WTC11 (cell line): ENCODE data around the gene LUC7L. TPM values are rescaled to one million over a fixed set of nuclear protein-coding genes. Genes with fewer than 3 reads are reported as not detected.

Experiments
- ATAC-seq: fragments of 200-7000 bp; cut with Tn5 transposase; 2 replicates; pipeline ENCODE4 v1.10.0; 2021; ENCODE audit warnings: mild to moderate bottlenecking, moderate library complexity
- CTCF ChIA-PET: fragments of 300-600 bp; sonication (Branson Sonifier 250); formaldehyde crosslinking; loops from one replicate; lab custom pipeline; 2021; ENCODE audit warnings: antibody characterized with exemption; lab: Charles Lee
- POLR2A ChIA-PET: fragments of 350-600 bp; sonication (Branson Sonifier 250); formaldehyde crosslinking; loops from one replicate; lab custom pipeline; 2021; ENCODE audit warnings: antibody characterized with exemption; lab: Charles Lee
- DNase-seq: peaks from one replicate; pipeline ENCODE4 v3.0.0; 2021; ENCODE audit warnings: low spot score
- H3K27ac Mint-ChIP-seq: 2 replicates; pipeline ENCODE4 v1.8.0; 2021; ENCODE audit warnings: mixed read lengths
- H3K27me3 Mint-ChIP-seq: 2 replicates; pipeline ENCODE4 v1.8.0; 2021; ENCODE audit warnings: low read depth, mild to moderate bottlenecking, moderate library complexity, mixed read lengths
- H3K36me3 Mint-ChIP-seq: 2 replicates; pipeline ENCODE4 v1.8.0; 2021; ENCODE audit warnings: mixed read lengths
- H3K4me1 Mint-ChIP-seq: 2 replicates; pipeline ENCODE4 v1.8.0; 2022; ENCODE audit warnings: mixed read lengths
- H3K4me3 Mint-ChIP-seq: 2 replicates; pipeline ENCODE4 v1.8.0; 2021; ENCODE audit warnings: mild to moderate bottlenecking, moderate library complexity, mixed read lengths
- H3K9me3 Mint-ChIP-seq: 2 replicates; pipeline ENCODE4 v1.8.0; 2021; ENCODE audit warnings: mixed read lengths
- CBFB ChIP-seq: sonication (generic); formaldehyde crosslinking; IDR thresholded peaks from 2 replicates; pipeline ENCODE4 v1.8.1; 2022; ENCODE audit warnings: mild to moderate bottlenecking, low read depth, missing genetic modification reagents
- CREM ChIP-seq: sonication (generic); formaldehyde crosslinking; IDR thresholded peaks from 2 replicates; pipeline ENCODE4 v1.8.1; 2022; ENCODE audit warnings: mild to moderate bottlenecking, missing genetic modification reagents, moderate library complexity
- JAZF1 ChIP-seq: fragments of 250-450 bp; sonication (Bioruptor Pico); IDR thresholded peaks from 2 replicates; pipeline ENCODE4 v1.9.0; 2021; ENCODE audit warnings: moderate library complexity, mild to moderate bottlenecking, inconsistent platforms
- MXD4 ChIP-seq: fragments of 250-450 bp; sonication (Bioruptor Pico); IDR thresholded peaks from 2 replicates; pipeline ENCODE4 v1.8.0; 2021; ENCODE audit warnings: mild to moderate bottlenecking, moderate library complexity, borderline replicate concordance
- MYBL2 ChIP-seq: sonication (generic); formaldehyde crosslinking; IDR thresholded peaks from 2 replicates; pipeline ENCODE4 v1.8.1; 2023; ENCODE audit warnings: mild to moderate bottlenecking, moderate library complexity, missing genetic modification reagents
- NFE2L1 ChIP-seq: sonication (generic); formaldehyde crosslinking; IDR thresholded peaks from 2 replicates; pipeline ENCODE4 v1.8.1; 2023; ENCODE audit warnings: missing genetic modification reagents
- OVOL2 ChIP-seq: fragments of 250-450 bp; sonication (Bioruptor Pico); IDR thresholded peaks from 2 replicates; pipeline ENCODE4 v1.9.0; 2021; ENCODE audit warnings: mild to moderate bottlenecking, borderline replicate concordance
- PRRX2 ChIP-seq: fragments of 250-450 bp; sonication (Bioruptor Pico); IDR thresholded peaks from 2 replicates; pipeline ENCODE4 v1.8.0; 2021; ENCODE audit warnings: mild to moderate bottlenecking
- SOX15 ChIP-seq: fragments of 250-450 bp; sonication (Bioruptor Pico); IDR thresholded peaks from 2 replicates; pipeline ENCODE4 v1.9.0; 2021; ENCODE audit warnings: mild to moderate bottlenecking
- SP1 ChIP-seq: sonication (generic); formaldehyde crosslinking; conservative IDR thresholded peaks from 2 replicates; pipeline ENCODE4 v1.8.1; 2022; ENCODE audit warnings: missing genetic modification reagents
- TCF7 ChIP-seq: sonication (generic); formaldehyde crosslinking; IDR thresholded peaks from 2 replicates; pipeline ENCODE4 v1.8.0; 2022; ENCODE audit warnings: mild to moderate bottlenecking, low read depth, missing genetic modification reagents, moderate library complexity
- TEAD4 ChIP-seq: sonication (generic); formaldehyde crosslinking; IDR thresholded peaks from 2 replicates; pipeline ENCODE4 v1.8.0; 2022; ENCODE audit warnings: mild to moderate bottlenecking, missing genetic modification reagents
- ZNF121 ChIP-seq: sonication (generic); formaldehyde crosslinking; IDR thresholded peaks from 2 replicates; pipeline ENCODE4 v1.8.0; 2023; ENCODE audit warnings: missing genetic modification reagents
- ZNF423 ChIP-seq: fragments of 250-450 bp; sonication (Bioruptor Pico); IDR thresholded peaks from 2 replicates; pipeline ENCODE4 v2.1.2; 2022; ENCODE audit warnings: mild to moderate bottlenecking, moderate library complexity
- ZNF671 ChIP-seq: fragments of 250-450 bp; sonication (Bioruptor Pico); IDR thresholded peaks from 2 replicates; pipeline ENCODE4 v1.8.0; 2021; ENCODE audit warnings: mild to moderate bottlenecking
- total RNA-seq: library from RNA; stranded (reverse); gene quantifications from 3 replicates; pipeline ENCODE4 v1.2.3, GENCODE V29; 2021
- TF ChIP-seq, protein P1 (sequence below): fragments of 250-450 bp; sonication (Bioruptor Pico); IDR thresholded peaks from 2 replicates; pipeline ENCODE4 v2.1.2; 2022; ENCODE audit warnings: mild to moderate bottlenecking, moderate library complexity
- TF ChIP-seq, protein P2 (sequence below): sonication (generic); formaldehyde crosslinking; IDR thresholded peaks from 2 replicates; pipeline ENCODE4 v1.8.1; 2022; ENCODE audit warnings: mild to moderate bottlenecking, missing genetic modification reagents, moderate library complexity, borderline replicate concordance
- TF ChIP-seq, protein P3 (sequence below): sonication (generic); formaldehyde crosslinking; IDR thresholded peaks from 2 replicates; pipeline ENCODE4 v1.8.1; 2022; ENCODE audit warnings: low read depth, mild to moderate bottlenecking, moderate library complexity, missing genetic modification reagents, borderline replicate concordance
- TF ChIP-seq, protein P4 (sequence below): sonication (generic); formaldehyde crosslinking; IDR thresholded peaks from 2 replicates; pipeline ENCODE4 v1.8.0; 2022; ENCODE audit warnings: mild to moderate bottlenecking, missing genetic modification reagents
- TF ChIP-seq, protein P5 (sequence below): fragments of 250-450 bp; sonication (Bioruptor Pico); IDR thresholded peaks from 2 replicates; pipeline ENCODE4 v1.9.0; 2021; ENCODE audit warnings: mild to moderate bottlenecking, borderline replicate concordance
- TF ChIP-seq, protein P6 (sequence below): sonication (generic); formaldehyde crosslinking; IDR thresholded peaks from 2 replicates; pipeline ENCODE4 v1.8.1; 2023; ENCODE audit warnings: mild to moderate bottlenecking, missing genetic modification reagents, borderline replicate concordance

The LUC7L gene
- total RNA-seq, 1 experiment from 2014 or later, result 111 TPM

DNA sequence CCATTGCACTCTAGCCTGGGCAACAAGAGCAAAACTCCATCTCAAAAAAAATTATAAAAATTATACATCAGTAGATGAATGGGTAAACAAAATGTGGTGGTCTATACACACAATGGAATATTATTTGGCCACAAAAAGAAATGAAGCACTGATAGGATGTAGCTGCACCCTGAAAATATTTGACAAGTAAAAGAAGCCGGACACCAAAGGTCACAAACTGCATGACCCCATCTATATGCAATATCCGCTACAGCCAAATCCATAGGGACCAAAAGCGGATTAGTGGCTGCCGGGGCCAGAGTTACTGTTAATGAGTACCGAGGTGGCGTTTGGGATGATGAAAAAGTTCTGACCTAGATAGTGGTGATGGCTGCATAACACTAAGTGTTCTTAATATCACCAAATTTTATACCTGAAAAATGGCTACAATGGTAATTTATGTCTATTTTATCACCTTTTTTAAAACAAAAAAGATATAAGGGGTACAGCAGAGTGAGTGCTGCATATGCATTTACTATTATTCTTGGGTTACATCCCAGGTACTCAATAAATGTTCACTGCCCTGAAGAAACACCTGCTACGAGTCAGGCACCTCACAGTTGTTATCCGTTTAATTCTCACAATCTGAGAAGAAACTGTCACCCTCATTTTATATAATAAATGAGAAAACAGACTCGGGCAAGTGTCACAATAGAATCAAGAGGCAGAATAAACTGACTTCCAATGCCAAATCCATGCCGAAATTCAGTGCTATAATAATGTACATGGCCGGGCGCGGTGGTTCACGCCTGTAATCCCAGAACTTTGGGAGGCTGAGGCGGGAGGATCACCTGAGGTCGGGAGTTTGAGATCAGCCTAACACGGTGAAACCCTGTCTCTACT lies 49.8 kb downstream of the LUC7L start:
- Mint-ChIP-seq H3K4me3 (peak overlapping the region; percentile 56), H3K9me3 (no peaks in the 10 kb centered on the region), H3K4me1 (peaks cover 9% of the 10 kb centered on the region), H3K27me3 (peaks cover 58% of the 10 kb centered on the region), H3K27ac (no peak overlapping the region)
- POLR2A ChIA-PET, result no interaction called here
- DNase-seq, result no peak
- ATAC-seq, result no peak
- TF ChIP-seq PRRX2 (no peak), MXD4 (CRISPR knock-in tag) (no peak), CBFB (CRISPR knock-in tag) (no peak), NFE2L1 (CRISPR knock-in tag) (no peak), SOX15 (CRISPR knock-in tag) (no peak), OVOL2 (CRISPR knock-in tag) (no peak)
- TF ChIP-seq, protein P1, sequence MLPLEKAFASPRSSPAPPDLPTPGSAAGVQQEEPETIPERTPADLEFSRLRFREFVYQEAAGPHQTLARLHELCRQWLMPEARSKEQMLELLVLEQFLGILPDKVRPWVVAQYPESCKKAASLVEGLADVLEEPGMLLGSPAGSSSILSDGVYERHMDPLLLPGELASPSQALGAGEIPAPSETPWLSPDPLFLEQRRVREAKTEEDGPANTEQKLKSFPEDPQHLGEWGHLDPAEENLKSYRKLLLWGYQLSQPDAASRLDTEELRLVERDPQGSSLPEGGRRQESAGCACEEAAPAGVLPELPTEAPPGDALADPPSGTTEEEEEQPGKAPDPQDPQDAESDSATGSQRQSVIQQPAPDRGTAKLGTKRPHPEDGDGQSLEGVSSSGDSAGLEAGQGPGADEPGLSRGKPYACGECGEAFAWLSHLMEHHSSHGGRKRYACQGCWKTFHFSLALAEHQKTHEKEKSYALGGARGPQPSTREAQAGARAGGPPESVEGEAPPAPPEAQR (CRISPR knock-in tag), result no peak
- TF ChIP-seq, protein P2, sequence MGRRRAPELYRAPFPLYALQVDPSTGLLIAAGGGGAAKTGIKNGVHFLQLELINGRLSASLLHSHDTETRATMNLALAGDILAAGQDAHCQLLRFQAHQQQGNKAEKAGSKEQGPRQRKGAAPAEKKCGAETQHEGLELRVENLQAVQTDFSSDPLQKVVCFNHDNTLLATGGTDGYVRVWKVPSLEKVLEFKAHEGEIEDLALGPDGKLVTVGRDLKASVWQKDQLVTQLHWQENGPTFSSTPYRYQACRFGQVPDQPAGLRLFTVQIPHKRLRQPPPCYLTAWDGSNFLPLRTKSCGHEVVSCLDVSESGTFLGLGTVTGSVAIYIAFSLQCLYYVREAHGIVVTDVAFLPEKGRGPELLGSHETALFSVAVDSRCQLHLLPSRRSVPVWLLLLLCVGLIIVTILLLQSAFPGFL, result no peak
- TF ChIP-seq, protein P3, sequence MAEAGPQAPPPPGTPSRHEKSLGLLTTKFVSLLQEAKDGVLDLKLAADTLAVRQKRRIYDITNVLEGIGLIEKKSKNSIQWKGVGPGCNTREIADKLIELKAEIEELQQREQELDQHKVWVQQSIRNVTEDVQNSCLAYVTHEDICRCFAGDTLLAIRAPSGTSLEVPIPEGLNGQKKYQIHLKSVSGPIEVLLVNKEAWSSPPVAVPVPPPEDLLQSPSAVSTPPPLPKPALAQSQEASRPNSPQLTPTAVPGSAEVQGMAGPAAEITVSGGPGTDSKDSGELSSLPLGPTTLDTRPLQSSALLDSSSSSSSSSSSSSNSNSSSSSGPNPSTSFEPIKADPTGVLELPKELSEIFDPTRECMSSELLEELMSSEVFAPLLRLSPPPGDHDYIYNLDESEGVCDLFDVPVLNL, result no peak
- TF ChIP-seq, protein P4, sequence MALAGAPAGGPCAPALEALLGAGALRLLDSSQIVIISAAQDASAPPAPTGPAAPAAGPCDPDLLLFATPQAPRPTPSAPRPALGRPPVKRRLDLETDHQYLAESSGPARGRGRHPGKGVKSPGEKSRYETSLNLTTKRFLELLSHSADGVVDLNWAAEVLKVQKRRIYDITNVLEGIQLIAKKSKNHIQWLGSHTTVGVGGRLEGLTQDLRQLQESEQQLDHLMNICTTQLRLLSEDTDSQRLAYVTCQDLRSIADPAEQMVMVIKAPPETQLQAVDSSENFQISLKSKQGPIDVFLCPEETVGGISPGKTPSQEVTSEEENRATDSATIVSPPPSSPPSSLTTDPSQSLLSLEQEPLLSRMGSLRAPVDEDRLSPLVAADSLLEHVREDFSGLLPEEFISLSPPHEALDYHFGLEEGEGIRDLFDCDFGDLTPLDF (CRISPR knock-in tag), result no peak
- TF ChIP-seq, protein P5, sequence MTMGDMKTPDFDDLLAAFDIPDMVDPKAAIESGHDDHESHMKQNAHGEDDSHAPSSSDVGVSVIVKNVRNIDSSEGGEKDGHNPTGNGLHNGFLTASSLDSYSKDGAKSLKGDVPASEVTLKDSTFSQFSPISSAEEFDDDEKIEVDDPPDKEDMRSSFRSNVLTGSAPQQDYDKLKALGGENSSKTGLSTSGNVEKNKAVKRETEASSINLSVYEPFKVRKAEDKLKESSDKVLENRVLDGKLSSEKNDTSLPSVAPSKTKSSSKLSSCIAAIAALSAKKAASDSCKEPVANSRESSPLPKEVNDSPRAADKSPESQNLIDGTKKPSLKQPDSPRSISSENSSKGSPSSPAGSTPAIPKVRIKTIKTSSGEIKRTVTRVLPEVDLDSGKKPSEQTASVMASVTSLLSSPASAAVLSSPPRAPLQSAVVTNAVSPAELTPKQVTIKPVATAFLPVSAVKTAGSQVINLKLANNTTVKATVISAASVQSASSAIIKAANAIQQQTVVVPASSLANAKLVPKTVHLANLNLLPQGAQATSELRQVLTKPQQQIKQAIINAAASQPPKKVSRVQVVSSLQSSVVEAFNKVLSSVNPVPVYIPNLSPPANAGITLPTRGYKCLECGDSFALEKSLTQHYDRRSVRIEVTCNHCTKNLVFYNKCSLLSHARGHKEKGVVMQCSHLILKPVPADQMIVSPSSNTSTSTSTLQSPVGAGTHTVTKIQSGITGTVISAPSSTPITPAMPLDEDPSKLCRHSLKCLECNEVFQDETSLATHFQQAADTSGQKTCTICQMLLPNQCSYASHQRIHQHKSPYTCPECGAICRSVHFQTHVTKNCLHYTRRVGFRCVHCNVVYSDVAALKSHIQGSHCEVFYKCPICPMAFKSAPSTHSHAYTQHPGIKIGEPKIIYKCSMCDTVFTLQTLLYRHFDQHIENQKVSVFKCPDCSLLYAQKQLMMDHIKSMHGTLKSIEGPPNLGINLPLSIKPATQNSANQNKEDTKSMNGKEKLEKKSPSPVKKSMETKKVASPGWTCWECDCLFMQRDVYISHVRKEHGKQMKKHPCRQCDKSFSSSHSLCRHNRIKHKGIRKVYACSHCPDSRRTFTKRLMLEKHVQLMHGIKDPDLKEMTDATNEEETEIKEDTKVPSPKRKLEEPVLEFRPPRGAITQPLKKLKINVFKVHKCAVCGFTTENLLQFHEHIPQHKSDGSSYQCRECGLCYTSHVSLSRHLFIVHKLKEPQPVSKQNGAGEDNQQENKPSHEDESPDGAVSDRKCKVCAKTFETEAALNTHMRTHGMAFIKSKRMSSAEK (CRISPR knock-in tag), result no peak
- TF ChIP-seq, all 79 proteins: peak for 0
- no peaks in the 10 kb centered on the region for H3K36me3 Mint-ChIP-seq
- CTCF ChIA-PET, result interaction anchor here (1.0 to 4.8 kb wide), 11 partner anchors 11 to 114 kb away, joined by 3 to 50 read pairs (median 8); partner anchors contain the start of genes HBM, NPRL3 and RHBDF1

DNA sequence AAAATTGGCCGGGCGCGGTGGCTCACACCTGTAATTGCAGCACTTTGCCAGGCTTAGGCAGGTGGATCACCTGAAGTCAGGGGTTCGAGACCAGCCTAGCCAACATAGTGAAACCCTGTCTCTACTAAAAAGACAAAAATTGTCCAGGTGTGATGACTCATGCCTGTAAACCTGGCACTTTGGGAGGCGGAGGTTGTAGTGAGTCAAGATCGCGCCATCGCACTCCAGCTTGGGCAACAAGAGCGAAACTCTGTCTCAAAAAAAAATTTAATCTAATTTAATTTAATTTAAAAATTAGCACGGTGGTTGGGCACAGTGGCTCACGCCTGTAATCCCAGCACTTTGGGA lies 50.6 kb downstream of the LUC7L start:
- POLR2A ChIA-PET, result no interaction called here
- TF ChIP-seq ZNF121 (CRISPR knock-in tag) (no peak), ZNF423 (no peak), CREM (CRISPR knock-in tag) (no peak), MYBL2 (no peak), SP1 (CRISPR knock-in tag) (no peak), TEAD4 (CRISPR knock-in tag) (no peak), TCF7 (CRISPR knock-in tag) (no peak), ZNF671 (no peak), JAZF1 (CRISPR knock-in tag) (no peak)
- TF ChIP-seq, protein P6, sequence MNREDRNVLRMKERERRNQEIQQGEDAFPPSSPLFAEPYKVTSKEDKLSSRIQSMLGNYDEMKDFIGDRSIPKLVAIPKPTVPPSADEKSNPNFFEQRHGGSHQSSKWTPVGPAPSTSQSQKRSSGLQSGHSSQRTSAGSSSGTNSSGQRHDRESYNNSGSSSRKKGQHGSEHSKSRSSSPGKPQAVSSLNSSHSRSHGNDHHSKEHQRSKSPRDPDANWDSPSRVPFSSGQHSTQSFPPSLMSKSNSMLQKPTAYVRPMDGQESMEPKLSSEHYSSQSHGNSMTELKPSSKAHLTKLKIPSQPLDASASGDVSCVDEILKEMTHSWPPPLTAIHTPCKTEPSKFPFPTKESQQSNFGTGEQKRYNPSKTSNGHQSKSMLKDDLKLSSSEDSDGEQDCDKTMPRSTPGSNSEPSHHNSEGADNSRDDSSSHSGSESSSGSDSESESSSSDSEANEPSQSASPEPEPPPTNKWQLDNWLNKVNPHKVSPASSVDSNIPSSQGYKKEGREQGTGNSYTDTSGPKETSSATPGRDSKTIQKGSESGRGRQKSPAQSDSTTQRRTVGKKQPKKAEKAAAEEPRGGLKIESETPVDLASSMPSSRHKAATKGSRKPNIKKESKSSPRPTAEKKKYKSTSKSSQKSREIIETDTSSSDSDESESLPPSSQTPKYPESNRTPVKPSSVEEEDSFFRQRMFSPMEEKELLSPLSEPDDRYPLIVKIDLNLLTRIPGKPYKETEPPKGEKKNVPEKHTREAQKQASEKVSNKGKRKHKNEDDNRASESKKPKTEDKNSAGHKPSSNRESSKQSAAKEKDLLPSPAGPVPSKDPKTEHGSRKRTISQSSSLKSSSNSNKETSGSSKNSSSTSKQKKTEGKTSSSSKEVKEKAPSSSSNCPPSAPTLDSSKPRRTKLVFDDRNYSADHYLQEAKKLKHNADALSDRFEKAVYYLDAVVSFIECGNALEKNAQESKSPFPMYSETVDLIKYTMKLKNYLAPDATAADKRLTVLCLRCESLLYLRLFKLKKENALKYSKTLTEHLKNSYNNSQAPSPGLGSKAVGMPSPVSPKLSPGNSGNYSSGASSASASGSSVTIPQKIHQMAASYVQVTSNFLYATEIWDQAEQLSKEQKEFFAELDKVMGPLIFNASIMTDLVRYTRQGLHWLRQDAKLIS (CRISPR knock-in tag), result no peak

More for the DNA sequence above, 50.6 kb downstream of the LUC7L start:
- DNase-seq (no peak), ATAC-seq (no peak)
- Mint-ChIP-seq H3K9me3 (no peaks in the 10 kb centered on the region), H3K27ac (no peak overlapping the region), H3K4me3 (no peak overlapping the region), H3K4me1 (peaks cover 13% of the 10 kb centered on the region), H3K27me3 (peaks cover 66% of the 10 kb centered on the region), H3K36me3 (no peaks in the 10 kb centered on the region)
- CTCF ChIA-PET, result interaction anchor here (0.9 to 1.8 kb wide), 4 partner anchors 10 to 72 kb away, joined by 3 to 6 read pairs (median 3); no protein-coding TSS in a partner anchor
